ENCODE data around the gene KRT33A. TPM values are rescaled to one million over a fixed set of nuclear protein-coding genes. Genes with fewer than 3 reads are reported as not detected.

The KRT33A gene
- total RNA-seq, 1 experiment from 2014 or later: not detected

DNA sequence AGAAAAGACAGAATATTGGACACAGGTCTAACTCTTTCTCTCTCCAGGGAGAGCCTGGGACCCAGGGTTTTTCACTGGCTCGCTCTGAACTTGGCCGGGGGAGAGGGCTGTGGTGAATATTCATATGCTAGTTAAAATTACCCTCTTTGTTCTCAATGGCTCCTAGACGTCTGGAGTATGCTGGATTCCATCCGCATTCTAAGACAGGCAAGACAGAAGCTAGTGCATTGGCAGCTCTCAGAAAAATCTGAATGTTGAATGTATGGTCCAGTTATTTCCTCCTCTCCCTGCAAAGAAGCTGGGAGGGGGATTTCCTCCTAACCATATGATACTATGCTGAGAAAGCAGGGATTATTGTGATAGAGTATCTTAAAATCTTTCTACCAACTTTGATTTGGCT lies 37.0 kb upstream of the KRT33A start:
- Mint-ChIP-seq H3K4me1 (peaks cover 0 to 5% of the 10 kb centered on the region in 2 experiments; a peak in 1 of 4 replicates), H3K27ac (no peak overlapping the region), H3K4me3 (no peak overlapping the region), H3K36me3 (ENCODE audit: insufficient read depth in 1 of 3, low read depth in 3 of 3) (0 out of 7 replicates have a peak, but pooled peaks cover 0 to 2% (median 0%) of the 10 kb centered on the region in 3 experiments), H3K9me3 (peaks cover 0 to 10% of the 10 kb centered on the region in 2 experiments; a peak in 3 of 5 replicates), H3K27me3 (ENCODE audit: low read depth) (no peaks in the 10 kb centered on the region)
- H3K23ac ChIP-seq (ENCODE audit: insufficient read length, low read depth, low read length): no peak overlapping the region
- H3K14ac ChIP-seq (ENCODE audit: insufficient read depth, low read length): no peak overlapping the region
- no peaks in the 10 kb centered on the region for H4K20me1 ChIP-seq (ENCODE audit: control insufficient read depth, insufficient read depth, insufficient read length)
- no peak overlapping the region for H3T11ph ChIP-seq (ENCODE audit: low read length)
- no peak overlapping the region for H2BK20ac ChIP-seq (ENCODE audit: low read depth, low read length, poor library complexity, severe bottlenecking)
- no peaks in the 10 kb centered on the region for H3K9me3 ChIP-seq (ENCODE audit: control insufficient read depth, low read depth, low read length)
- no peak overlapping the region for H3K27ac ChIP-seq (ENCODE audit: insufficient read length, low read depth, low read length)
- H2AK5ac ChIP-seq (ENCODE audit: insufficient read length, low read length): no peak overlapping the region
- no peak overlapping the region for H2BK12ac ChIP-seq (ENCODE audit: insufficient read length, low read depth, low read length)
- DNase-seq: no peak
- no peaks in the 10 kb centered on the region for H3K79me1 ChIP-seq (ENCODE audit: insufficient read depth, low read depth, low read length, poor library complexity, severe bottlenecking)
- H4K5ac ChIP-seq (ENCODE audit: insufficient read length, low read depth, low read length): no peak overlapping the region
- no peaks in the 10 kb centered on the region for H3K23me2 ChIP-seq (ENCODE audit: insufficient read length, low read depth, low read length, poor library complexity, severe bottlenecking)
- no peak overlapping the region for H3K18ac ChIP-seq (ENCODE audit: insufficient read length, low read depth, low read length)
- no peak overlapping the region for H2AFZ ChIP-seq (ENCODE audit: low read length)
- H2BK5ac ChIP-seq (ENCODE audit: insufficient read length, low read length): no peak overlapping the region
- H3K56ac ChIP-seq (ENCODE audit: insufficient read length, low read depth, low read length): no peak overlapping the region
- no peak overlapping the region for H4K91ac ChIP-seq (ENCODE audit: insufficient read length, low read depth, low read length)
- no peaks in the 10 kb centered on the region for H3K79me2 ChIP-seq (ENCODE audit: insufficient read depth, low read length)
- H3K4me1 ChIP-seq (ENCODE audit: insufficient read depth, low read length): no peaks in the 10 kb centered on the region
- H3K9ac ChIP-seq (ENCODE audit: extremely low read depth, insufficient read length, low read length): no peak overlapping the region
- no peaks in the 10 kb centered on the region for H3K27me3 ChIP-seq (ENCODE audit: insufficient read depth, low read length)
- H2BK15ac ChIP-seq (ENCODE audit: low read depth, low read length): no peak overlapping the region
- H4K8ac ChIP-seq (replicated peaks; ENCODE audit: insufficient read length, low read depth, low read length): no peak overlapping the region
- WGBS (ENCODE audit: extremely low coverage, insufficient read length, low lambda C conversion rate): no CpG with 5 or more reads among the region's 4 CpGs
- no peak overlapping the region for H3K4me2 ChIP-seq (ENCODE audit: insufficient read depth, insufficient read length, low read length)
- TF ChIP-seq CTCF (conservative IDR thresholded peaks at IDR 0.05): no peak
- no peak overlapping the region for H2BK120ac ChIP-seq (ENCODE audit: low read depth, low read length, poor library complexity, severe bottlenecking)
- H3K4ac ChIP-seq (ENCODE audit: low read depth, low read length): no peak overlapping the region
